Measurements from ENCODE around the gene PPP6R2. TPM values are rescaled to one million over a fixed set of nuclear protein-coding genes. Genes with fewer than 3 reads are reported as not detected.

The PPP6R2 gene
- total RNA-seq, 2 experiments from 2014 or later, result 62.3 to 64.5 TPM

GRCh38 chr22:50470491-50470890 is 127.4 kb downstream of the PPP6R2 start:
- Histone ChIP-seq H3K4me2 (ENCODE audit: low read length) (peak overlapping the region; percentile 99), H3K9me3 (ENCODE audit: low read length) (no peaks in the 10 kb centered on the region), H3K79me2 (ENCODE audit: insufficient read depth, low read depth, low read length) (peaks cover 64% of the 10 kb centered on the region), H2AFZ (ENCODE audit: low read length) (no peak overlapping the region), H4K20me1 (ENCODE audit: insufficient read depth, low read length) (peaks cover 6% of the 10 kb centered on the region; the same call in 1 of the 2 replicates), H3K4me1 (ENCODE audit: insufficient read depth, low read length, poor library complexity, severe bottlenecking) (peaks cover 73% of the 10 kb centered on the region), H3K9me2 (ENCODE audit: insufficient read depth, low read length) (no peaks in the 10 kb centered on the region), H3K27ac (ENCODE audit: low read depth, low read length, poor library complexity, severe bottlenecking) (peak overlapping the region; percentile 95), H3K4me3 (ENCODE audit: low read depth, low read length, poor library complexity, severe bottlenecking) (peak overlapping the region; percentile 96), H3K36me3 (ENCODE audit: insufficient read depth, low read length) (peaks cover 48% of the 10 kb centered on the region)
- ChIA-PET POLR2A (interaction anchor here (0.7 to 1.9 kb wide), 7 partner anchors 18 to 177 kb away, joined by 3 to 7 read pairs (median 4); partner anchors contain the start of genes LMF2 and NCAPH2), CTCF (ENCODE audit: unreplicated experiment) (interaction anchor here (0.7 to 2.5 kb wide), 3 partner anchors 37 to 151 kb away, joined by 4 to 7 read pairs (median 6); partner anchors contain the start of genes LMF2, NCAPH2 and SCO2)
- TF ChIP-seq CTCF (conservative IDR thresholded peaks at IDR 0.05; ENCODE audit: low read length), result no peak
- no peak for TF ChIP-seq EZH2phosphoT487 (IDR thresholded peaks at IDR 0.05; ENCODE audit: borderline replicate concordance, low read depth, low read length)
- DNase-seq (ENCODE audit: low spot score), result peak; percentile 93
- intact Hi-C loops (cut with micrococcal nuclease; ENCODE audit: unreplicated experiment), result loop anchor here (1.0 to 10.0 kb wide), 4 partner anchors 150 to 278 kb away; partner anchors contain the start of genes ARSA and TUBGCP6
- no TSS peak for BruUV-seq (replicated peaks)

- no peak overlapping the region for H2AFZ ChIP-seq (ENCODE audit: low read length)
- no TSS peak for BruUV-seq (replicated peaks)
- no peaks in the 10 kb centered on the region for H3K9me2 ChIP-seq (ENCODE audit: insufficient read depth, low read length)
- peaks cover 75% of the 10 kb centered on the region for H3K4me1 ChIP-seq (ENCODE audit: insufficient read depth, low read length, poor library complexity, severe bottlenecking)
- no peak for DNase-seq (ENCODE audit: low spot score)
- peak overlapping the region; percentile 95 for H3K27ac ChIP-seq (ENCODE audit: low read depth, low read length, poor library complexity, severe bottlenecking)
- ChIA-PET CTCF (ENCODE audit: unreplicated experiment) (interaction anchor here (1.3 kb wide), 1 partner anchor 54 kb away, joined by 6 read pairs; the partner anchor contains the start of gene SCO2), POLR2A (interaction anchor here (1.7 to 1.9 kb wide), 3 partner anchors 21 to 150 kb away, joined by 4 to 7 read pairs (median 4); no protein-coding TSS in a partner anchor)
- peak overlapping the region; percentile 96 for H3K4me3 ChIP-seq (ENCODE audit: low read depth, low read length, poor library complexity, severe bottlenecking)
- peaks cover 6% of the 10 kb centered on the region; the same call in 1 of the 2 replicates for H4K20me1 ChIP-seq (ENCODE audit: insufficient read depth, low read length)
- H3K4me2 ChIP-seq (ENCODE audit: low read length), result peak overlapping the region; percentile 99
- peaks cover 40% of the 10 kb centered on the region for H3K36me3 ChIP-seq (ENCODE audit: insufficient read depth, low read length)
- H3K79me2 ChIP-seq (ENCODE audit: insufficient read depth, low read depth, low read length), result peaks cover 64% of the 10 kb centered on the region
- no peak for TF ChIP-seq CTCF (conservative IDR thresholded peaks at IDR 0.05; ENCODE audit: low read length)
- no peak for TF ChIP-seq EZH2phosphoT487 (IDR thresholded peaks at IDR 0.05; ENCODE audit: borderline replicate concordance, low read depth, low read length)
- intact Hi-C loops (cut with micrococcal nuclease; ENCODE audit: unreplicated experiment), result loop anchor here (2.0 to 10.0 kb wide), 3 partner anchors 157 to 279 kb away; partner anchors contain the start of genes ARSA and TUBGCP6
- H3K9me3 ChIP-seq (ENCODE audit: low read length), result no peaks in the 10 kb centered on the region
Observed at GRCh38 chr22:50471197-50471847, 128.2 kb downstream of the PPP6R2 start.
